HepG2 (cell line): ENCODE measurements around the gene FGF21. TPM values are rescaled to one million over a fixed set of nuclear protein-coding genes. Genes with fewer than 3 reads are reported as not detected.
A peak's percentile ranks its signal among the peaks of the same experiment; 100 is the strongest.

Source experiments
- BORCS8-MEF2B ChIP-seq: sonication (generic); formaldehyde crosslinking; IDR thresholded peaks from 2 replicates; pipeline ENCODE4 v1.8.0; 2022; ENCODE audit warnings: mild to moderate bottlenecking, missing genetic modification reagents
- EHMT2 ChIP-seq: fragments of 200-600 bp; sonication (generic); IDR thresholded peaks from 2 replicates; pipeline ENCODE4 v1.7.0; 2017; ENCODE audit warnings: antibody characterized with exemption, low read depth, low read length, borderline replicate concordance
- FLYWCH1 ChIP-seq: sonication (generic); formaldehyde crosslinking; IDR thresholded peaks from 2 replicates; pipeline ENCODE4 v1.8.1; 2023; ENCODE audit warnings: mild to moderate bottlenecking, missing genetic modification reagents
- GABPB1 ChIP-seq: IDR thresholded peaks from 2 replicates; pipeline ENCODE4 v1.6.1; 2016; ENCODE audit warnings: mild to moderate bottlenecking, missing genetic modification reagents, moderate library complexity, missing compliant biosample characterization
- GTF3A ChIP-seq: sonication (generic); formaldehyde crosslinking; conservative IDR thresholded peaks from 2 replicates; pipeline ENCODE4 v1.4.0; 2020; ENCODE audit warnings: mild to moderate bottlenecking, missing genetic modification reagents
- IKZF5 ChIP-seq: IDR thresholded peaks from 2 replicates; pipeline ENCODE4 v1.6.1; 2018; ENCODE audit warnings: missing genetic modification reagents, mild to moderate bottlenecking, missing compliant biosample characterization
- MEIS1 ChIP-seq: sonication (generic); formaldehyde crosslinking; IDR thresholded peaks from 2 replicates; pipeline ENCODE4 v1.9.0; 2021; ENCODE audit warnings: mild to moderate bottlenecking, missing genetic modification reagents, moderate library complexity, borderline replicate concordance
- MLLT10 ChIP-seq: sonication (generic); formaldehyde crosslinking; IDR thresholded peaks from 2 replicates; pipeline ENCODE4 v1.4.0; 2020; ENCODE audit warnings: missing genetic modification reagents
- PPARG ChIP-seq: conservative IDR thresholded peaks from 2 replicates; pipeline ENCODE4 v1.6.1; 2016; ENCODE audit warnings: missing biosample characterization, missing genetic modification reagents
- RBFOX2 ChIP-seq: fragments of 200-400 bp; formaldehyde crosslinking; IDR thresholded peaks from 2 replicates; pipeline ENCODE4 v1.6.1; 2017; ENCODE audit warnings: low read depth, mild to moderate bottlenecking, low read length
- SPEN ChIP-seq: sonication (generic); formaldehyde crosslinking; IDR thresholded peaks from 2 replicates; pipeline ENCODE4 v1.5.1; 2020; ENCODE audit warnings: low read depth, mild to moderate bottlenecking, missing genetic modification reagents
- SRY ChIP-seq: sonication (generic); formaldehyde crosslinking; IDR thresholded peaks from 2 replicates; pipeline ENCODE4 v1.8.0; 2022; ENCODE audit warnings: mild to moderate bottlenecking, missing genetic modification reagents
- YY1 ChIP-seq: IDR thresholded peaks from 2 replicates; pipeline ENCODE4 v1.6.1; 2011; ENCODE audit warnings: low read length, low read depth, moderate library complexity, mild to moderate bottlenecking; ENCODE audit not compliant: insufficient read depth, insufficient replicate concordance
- ZBTB1 ChIP-seq: sonication (generic); formaldehyde crosslinking; IDR thresholded peaks from 2 replicates; pipeline ENCODE4 v1.4.0; 2020; ENCODE audit warnings: missing genetic modification reagents, borderline replicate concordance
- ZNF138 ChIP-seq: sonication (generic); formaldehyde crosslinking; IDR thresholded peaks from 2 replicates; pipeline ENCODE4 v1.5.0; 2020; ENCODE audit warnings: mild to moderate bottlenecking, low read depth, missing genetic modification reagents
- ZNF431 ChIP-seq: sonication (generic); formaldehyde crosslinking; IDR thresholded peaks from 2 replicates; pipeline ENCODE4 v1.9.0; 2022; ENCODE audit warnings: missing genetic modification reagents, low read depth, mild to moderate bottlenecking, borderline replicate concordance
- ZNF768 ChIP-seq: sonication (generic); formaldehyde crosslinking; IDR thresholded peaks from 2 replicates; pipeline ENCODE4 v1.4.0; 2020; ENCODE audit warnings: missing genetic modification reagents
- ZNF770 ChIP-seq: sonication (generic); formaldehyde crosslinking; IDR thresholded peaks from 2 replicates; pipeline ENCODE4 v1.5.0; 2020; ENCODE audit warnings: mild to moderate bottlenecking, missing genetic modification reagents
- ZNF777 ChIP-seq: sonication (generic); formaldehyde crosslinking; IDR thresholded peaks from 2 replicates; pipeline ENCODE4 v1.4.0; 2020; ENCODE audit warnings: missing genetic modification reagents
- polyA plus RNA-seq, 8 experiments: library from polyadenylated mRNA; depleted of rRNA in 3 of 8; stranded (reverse) in 7 of 8; unstranded in 1 of 8; fragments of >200 nt; fragmentation: Illumina TruSeq in 4 of 8; extraction: Trizol in 4 of 8; gene quantifications; 2 replicates each; pipeline versions ENCODE4 v1.2.1 to v1.2.3, GENCODE V29; 2011 to 2016; ENCODE audit warnings: low read depth in 4 of 8, missing spikeins in 1 of 8, mixed read lengths in 1 of 8; ENCODE audit not compliant: insufficient read depth in 1 of 8
- total RNA-seq, 5 experiments: library from RNA; depleted of rRNA; stranded (reverse); fragments of >200 nt; fragmentation: Illumina TruSeq; extraction: Trizol; gene quantifications; 2 replicates each; pipeline ENCODE4 v1.2.3, GENCODE V29; 2016; ENCODE audit warnings: low read depth in 1 of 5
- TF ChIP-seq, protein P1 (sequence below): sonication (generic); formaldehyde crosslinking; IDR thresholded peaks from 2 replicates; pipeline ENCODE4 v1.4.0; 2020; ENCODE audit warnings: missing genetic modification reagents
- TF ChIP-seq, protein P2 (sequence below): IDR thresholded peaks from 2 replicates; pipeline ENCODE4 v1.6.1; 2016; ENCODE audit warnings: missing biosample characterization, missing genetic modification reagents, low read depth
- TF ChIP-seq, protein P3 (sequence below), 2 experiments: fragments of 450-650 bp in 1 of 2; sonication (generic) in 1 of 2; formaldehyde crosslinking; IDR thresholded peaks; 2 replicates each; pipeline versions ENCODE4 v1.5.0 to v1.8.0; 2020 to 2022; ENCODE audit warnings: mild to moderate bottlenecking in 1 of 2, missing genetic modification reagents in 1 of 2

The FGF21 gene
- total and polyA plus RNA-seq, 2 of the 13 experiments (the other 11 are each of a cell fraction or from before 2014, with no cell fraction given): 0.17 TPM; not detected in 1

DNA sequence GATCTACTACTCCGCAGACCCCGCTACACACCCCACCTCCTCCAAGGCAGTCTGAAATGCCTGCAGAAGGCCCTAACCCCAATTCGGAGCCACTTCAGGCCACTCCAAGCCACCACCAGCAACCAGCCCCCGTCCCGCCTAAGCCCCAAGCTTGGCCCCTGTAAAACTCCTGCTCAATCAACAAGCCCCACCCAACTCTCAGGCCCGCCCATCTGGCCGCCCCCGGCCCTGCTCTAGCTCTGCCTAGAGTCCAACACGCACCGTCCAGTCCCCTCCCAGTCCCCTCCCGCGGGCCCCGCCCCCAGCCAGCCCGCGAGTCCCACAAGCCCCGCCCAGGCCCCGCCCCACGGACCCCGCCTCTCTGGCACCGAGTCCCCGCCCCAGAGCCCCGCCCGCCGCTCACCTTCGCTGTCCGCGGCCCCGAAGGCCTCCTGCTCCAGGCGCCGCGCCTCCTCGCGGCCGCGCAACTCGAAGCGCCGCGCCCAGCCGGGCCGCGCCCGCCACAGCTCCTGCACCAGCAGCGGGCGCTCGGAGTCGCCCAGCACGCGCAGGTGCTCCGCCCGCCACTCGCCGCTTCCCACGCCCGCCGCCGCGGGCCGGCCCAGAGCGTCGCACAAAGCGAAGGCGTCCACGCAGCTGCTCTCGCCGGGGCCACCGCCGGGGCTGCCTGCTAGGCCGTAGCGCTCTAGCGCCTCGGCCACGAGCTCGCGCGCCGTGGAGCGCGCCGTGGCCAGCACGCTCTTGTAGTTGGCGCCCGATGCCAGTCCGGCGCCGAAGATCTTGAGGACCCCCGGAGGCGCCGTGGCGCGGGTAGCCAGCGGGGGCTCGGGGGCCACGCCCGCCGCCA is 16.5 kb upstream of the FGF21 start (continued):
- TF ChIP-seq GTF3A: 0 out of 2 replicates have a peak, but pooled peaks have one; percentile 30
- no peak; the same call in 1 of the 2 replicates for TF ChIP-seq MEIS1
- 0 out of 2 replicates have a peak, but pooled peaks have one; percentile 42 for TF ChIP-seq SPEN
- TF ChIP-seq GABPB1 (CRISPR knock-in tag): peak; percentile 20
- 0 out of 2 replicates have a peak, but pooled peaks have one; percentile 32 for TF ChIP-seq IKZF5
- TF ChIP-seq, protein P1, sequence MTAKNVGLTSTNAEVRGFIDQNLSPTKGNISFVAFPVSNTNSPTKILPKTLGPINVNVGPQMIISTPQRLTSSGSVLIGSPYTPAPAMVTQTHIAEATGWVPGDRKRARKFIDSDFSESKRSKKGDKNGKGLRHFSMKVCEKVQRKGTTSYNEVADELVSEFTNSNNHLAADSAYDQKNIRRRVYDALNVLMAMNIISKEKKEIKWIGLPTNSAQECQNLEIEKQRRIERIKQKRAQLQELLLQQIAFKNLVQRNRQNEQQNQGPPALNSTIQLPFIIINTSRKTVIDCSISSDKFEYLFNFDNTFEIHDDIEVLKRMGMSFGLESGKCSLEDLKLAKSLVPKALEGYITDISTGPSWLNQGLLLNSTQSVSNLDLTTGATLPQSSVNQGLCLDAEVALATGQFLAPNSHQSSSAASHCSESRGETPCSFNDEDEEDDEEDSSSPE: peak; percentile 76
- peak; percentile 73 for TF ChIP-seq ZNF770 (CRISPR knock-in tag)
- TF ChIP-seq, protein P2, sequence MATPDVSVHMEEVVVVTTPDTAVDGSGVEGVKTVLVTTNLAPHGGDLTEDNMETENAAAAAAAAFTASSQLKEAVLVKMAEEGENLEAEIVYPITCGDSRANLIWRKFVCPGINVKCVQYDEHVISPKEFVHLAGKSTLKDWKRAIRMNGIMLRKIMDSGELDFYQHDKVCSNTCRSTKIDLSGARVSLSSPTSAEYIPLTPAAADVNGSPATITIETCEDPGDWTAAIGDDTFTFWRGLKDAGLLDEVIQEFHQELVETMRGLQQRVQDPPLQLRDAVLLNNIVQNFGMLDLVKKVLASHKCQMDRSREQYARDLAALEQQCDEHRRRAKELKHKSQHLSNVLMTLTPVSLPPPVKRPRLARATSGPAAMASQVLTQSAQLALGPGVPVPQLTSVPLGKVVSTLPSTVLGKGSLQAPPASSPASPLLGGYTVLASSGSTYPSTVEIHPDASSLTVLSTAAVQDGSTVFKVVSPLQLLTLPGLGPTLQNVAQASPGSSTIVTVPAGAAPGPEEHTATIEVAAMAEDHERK (CRISPR knock-in tag): no peak
- TF ChIP-seq RBFOX2: no peak
- TF ChIP-seq, protein P3, sequence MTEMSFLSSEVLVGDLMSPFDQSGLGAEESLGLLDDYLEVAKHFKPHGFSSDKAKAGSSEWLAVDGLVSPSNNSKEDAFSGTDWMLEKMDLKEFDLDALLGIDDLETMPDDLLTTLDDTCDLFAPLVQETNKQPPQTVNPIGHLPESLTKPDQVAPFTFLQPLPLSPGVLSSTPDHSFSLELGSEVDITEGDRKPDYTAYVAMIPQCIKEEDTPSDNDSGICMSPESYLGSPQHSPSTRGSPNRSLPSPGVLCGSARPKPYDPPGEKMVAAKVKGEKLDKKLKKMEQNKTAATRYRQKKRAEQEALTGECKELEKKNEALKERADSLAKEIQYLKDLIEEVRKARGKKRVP (CRISPR knock-in tag; IDR thresholded peaks at IDR 0.05): 0 out of 4 replicates have a peak, but pooled peaks of 1 of the 2 experiments have one; percentile 38
- no peak for TF ChIP-seq PPARG
- no peak for TF ChIP-seq EHMT2
- peak; percentile 61 for TF ChIP-seq ZNF777 (CRISPR knock-in tag)
- 0 out of 2 replicates have a peak, but pooled peaks have one; percentile 67 for TF ChIP-seq BORCS8-MEF2B (CRISPR knock-in tag)
- no peak for TF ChIP-seq MLLT10 (CRISPR knock-in tag)
- no peak; the same call in 1 of the 2 replicates for TF ChIP-seq ZNF768
- TF ChIP-seq SRY: peak; percentile 83; the same call in 1 of the 2 replicates
- TF ChIP-seq ZNF138 (CRISPR knock-in tag): no peak
- TF ChIP-seq FLYWCH1: no peak
- TF ChIP-seq ZNF431 (CRISPR knock-in tag): peak; percentile 54; the same call in 1 of the 2 replicates
- TF ChIP-seq YY1: peak; percentile 78
- no peak for TF ChIP-seq ZBTB1 (CRISPR knock-in tag)
